Adrenal gland (tissue), 12 donors: ENCODE results near the gene MAP1LC3A. TPM values are rescaled to one million over a fixed set of nuclear protein-coding genes. Genes with fewer than 3 reads are reported as not detected.
"Not testable (repeated sequence)": the region's sequence is repeated elsewhere in the genome, so short reads cannot be mapped to it uniquely, and the experiment has no call there.

ENCODE experiments used
- DNase-seq, 7 donors: peaks; one replicate each; pipeline ENCODE4 v3.0.0-alpha.2; 2019 to 2020
- H3K27ac ChIP-seq, 5 donors: fragments of 200-600 bp; sonication (generic) in 4 of 5; 1 replicate in 3 of 5; 2 replicates in 2 of 5; pipeline versions ENCODE4 v1.5.1 to v1.8.0; 2016 to 2020; ENCODE audit warnings: mild to moderate bottlenecking in 1 of 5
- H3K27me3 ChIP-seq: fragments of 200-600 bp; 2 replicates; pipeline ENCODE4 v1.8.0; 2021
- H3K36me3 ChIP-seq, 2 donors: fragments of 200-600 bp; replicated peaks in 1 of 2; 1 replicate in 1 of 2; 2 replicates in 1 of 2; pipeline versions ENCODE4 v1.5.1 to v1.8.0; 2018 to 2022
- H3K4me1 ChIP-seq, 2 donors: fragments of 200-600 bp; replicated peaks in 1 of 2; 1 replicate in 1 of 2; 2 replicates in 1 of 2; pipeline versions ENCODE4 v1.5.1 to v1.8.0; 2018 to 2021
- H3K4me3 ChIP-seq, 4 donors: fragments of 200-600 bp; sonication (generic) in 3 of 4; one replicate each; pipeline ENCODE4 v1.5.1; 2016 to 2018
- H3K9me3 ChIP-seq, 3 donors: fragments of 200-600 bp; sonication (generic) in 1 of 3; replicated peaks in 1 of 3; 1 replicate in 2 of 3; 2 replicates in 1 of 3; pipeline versions ENCODE4 v1.5.1 to v1.8.0; 2016 to 2021
- CTCF ChIP-seq, 6 experiments: fragments of 450-650 bp in 4 of 6; fragments of 200-600 bp in 2 of 6; sonication (generic) in 1 of 6; IDR thresholded peaks; 1 replicate in 5 of 6; 2 replicates in 1 of 6; pipeline versions ENCODE4 v1.5.1 to v1.8.0; 2016 to 2021; ENCODE audit warnings: antibody characterized with exemption in 6 of 6, mild to moderate bottlenecking in 2 of 6, moderate library complexity in 1 of 6
- POLR2A ChIP-seq, 2 donors: fragments of 450-650 bp; IDR thresholded peaks; one replicate each; pipeline ENCODE4 v1.6.1; 2017; ENCODE audit warnings: antibody characterized with exemption in 2 of 2, mild to moderate bottlenecking in 2 of 2, moderate library complexity in 1 of 2
- WGBS, 4 donors: extraction: QIAGEN DNeasy Blood & Tissue Kit in 2 of 4; methylation state at CpG; one replicate each; pipeline versions ENCODE4 v1.1.5 to v1.1.7; 2013 to 2017; 5-methylcytosine and 5-hydroxymethylcytosine counted together
- intact Hi-C, 2 donors: fragments of 100-400 bp; cut with DNase I; formaldehyde crosslinking; loops; one replicate each; pipeline versions ENCODE4 v1.14.1 to v1.15.0; 2022 to 2023
- polyA plus RNA-seq, 3 donors: library from polyadenylated mRNA; stranded (reverse); fragments of 200-250 nt in 2 of 3; fragments of 350-450 nt in 1 of 3; fragmentation: Illumina TruSeq in 1 of 3; extraction: RNeasy Lipid Tissue Mini Kit (QIAGEN cat#74804) in 1 of 3; gene quantifications; one replicate each; pipeline ENCODE4 v1.2.3, GENCODE V29; 2013 to 2014
- total RNA-seq, 9 donors: library from RNA; depleted of rRNA in 4 of 9; stranded (reverse); fragments of >200 nt in 4 of 9; fragments of 120-200 nt in 1 of 9; fragmentation: NEBNext Ultra II Directional in 1 of 9; extraction: Animal tissue kit (Norgen Biotek cat#: 25700) in 1 of 9; gene quantifications; one replicate each; pipeline versions ENCODE4 v1.1.0 to v1.2.4, GENCODE V29; 2013 to 2023
- donor health status: healthy with polysubstance abuse.
- donor health status: Bipolar disorder and iron deficiency.
- donor health status: DM: yes; HTN: yes; CAD: no.
- donor health status: DM: no; HTN: no; CAD: no.
- donor health status: DM: no; HTN: no; CAD: no.
- donor health status: DM: yes; HTN: yes; CAD: no.

Gene MAP1LC3A
- total and polyA plus RNA-seq, 12 donors, result 5.6 to 139 (median 40.9) TPM

GRCh38 chr20:34512266-34512954 is 46.1 kb upstream of the MAP1LC3A start:
- Histone ChIP-seq H3K27ac (no peak overlapping the region), H3K36me3 (peaks cover 0 to 12% of the 10 kb centered on the region in 2 donors), H3K4me3 (no peak overlapping the region), H3K27me3 (no peaks in the 10 kb centered on the region), H3K9me3 (no peaks in the 10 kb centered on the region), H3K4me1 (peaks cover 6 to 17% of the 10 kb centered on the region in 2 donors)
- intact Hi-C loops, result loop anchor here in 1 of 2 donors (5.0 kb wide), 1 partner anchor 200 kb away; no protein-coding TSS in a partner anchor
- no peak for TF ChIP-seq CTCF (IDR thresholded peaks at IDR 0.05)
- no peak for TF ChIP-seq POLR2A (IDR thresholded peaks at IDR 0.05)
- no peak for DNase-seq
- WGBS, 4 donors, result 83 to 93% (median 88%) methylated on average over 4 of the region's 4 CpGs

GRCh38 chr20:34512955-34513419 is 45.5 kb upstream of the MAP1LC3A start:
- no peak overlapping the region for H3K4me3 ChIP-seq
- H3K27ac ChIP-seq, result no peak overlapping the region
- no peak for DNase-seq
- intact Hi-C loops, result loop anchor here in 1 of 2 donors (5.0 kb wide), 1 partner anchor 201 kb away; no protein-coding TSS in a partner anchor
- no peaks in the 10 kb centered on the region for H3K9me3 ChIP-seq
- no peak for TF ChIP-seq POLR2A (IDR thresholded peaks at IDR 0.05)
- TF ChIP-seq CTCF (IDR thresholded peaks at IDR 0.05), result no peak
- no peaks in the 10 kb centered on the region for H3K27me3 ChIP-seq
- peaks cover 6 to 23% of the 10 kb centered on the region in 2 donors for H3K4me1 ChIP-seq
- H3K36me3 ChIP-seq, result peaks cover 0 to 6% of the 10 kb centered on the region in 2 donors

GRCh38 chr20:34514034-34514433 is 44.5 kb upstream of the MAP1LC3A start:
- WGBS, 4 donors, result 91 to 97% (median 95%) methylated on average over 17 of the region's 17 CpGs
- H3K4me3 ChIP-seq, H3K36me3 ChIP-seq, DNase-seq, H3K9me3 ChIP-seq, H3K27ac ChIP-seq, H3K27me3 ChIP-seq: not testable (repeated sequence)
- intact Hi-C loops, result loop anchor here in 1 of 2 donors (5.0 kb wide), 1 partner anchor 202 kb away; no protein-coding TSS in a partner anchor
- H3K4me1 ChIP-seq, result peaks cover 6 to 31% of the 10 kb centered on the region in 2 donors

- TF ChIP-seq POLR2A (IDR thresholded peaks at IDR 0.05), result peak in 1 of 2 donors; percentile 27
- no peak for TF ChIP-seq CTCF (IDR thresholded peaks at IDR 0.05)
- DNase-seq, result no peak
- intact Hi-C loops, result loop anchor here in 1 of 2 donors (5.0 kb wide), 1 partner anchor 203 kb away; no protein-coding TSS in a partner anchor
- Histone ChIP-seq H3K4me3 (peak overlapping the region in 2 of 4 donors; percentile 71 to 90), H3K27me3 (no peaks in the 10 kb centered on the region), H3K36me3 (no peaks in the 10 kb centered on the region), H3K4me1 (peaks cover 12 to 41% of the 10 kb centered on the region in 2 donors), H3K27ac (peak overlapping the region; percentile 78 to 98 (median 94)), H3K9me3 (no peaks in the 10 kb centered on the region)
- WGBS, 4 donors, result 17 to 25% (median 21%) methylated on average over 19 of the region's 19 CpGs
These were observed 43.5 kb upstream of the MAP1LC3A start for GRCh38 chr20:34514897-34515483.
